Spleen (tissue), 11 donors: ENCODE measurements around the gene GIPC1. TPM values are rescaled to one million over a fixed set of nuclear protein-coding genes. Genes with fewer than 3 reads are reported as not detected.

Source experiments
- DNase-seq: peaks from one replicate; pipeline ENCODE4 v3.0.0-alpha.2; 2020
- H3K27ac ChIP-seq, 8 donors: fragments of 200-600 bp; sonication (generic) in 7 of 8; 1 replicate in 4 of 8; 2 replicates in 4 of 8; pipeline versions ENCODE4 v1.5.0 to v1.8.0; 2016 to 2021; ENCODE audit warnings: inconsistent platforms in 4 of 8, mild to moderate bottlenecking in 4 of 8, moderate library complexity in 1 of 8
- H3K27me3 ChIP-seq, 7 donors: fragments of 200-600 bp; sonication (generic) in 6 of 7; replicated peaks in 1 of 7; 1 replicate in 4 of 7; 2 replicates in 3 of 7; pipeline versions ENCODE4 v1.5.0 to v1.8.0; 2016 to 2021; ENCODE audit warnings: inconsistent platforms in 3 of 7, mild to moderate bottlenecking in 1 of 7
- H3K36me3 ChIP-seq, 6 donors: fragments of 200-600 bp; sonication (generic) in 5 of 6; 1 replicate in 4 of 6; 2 replicates in 2 of 6; pipeline versions ENCODE4 v1.5.0 to v1.8.0; 2016 to 2021; ENCODE audit warnings: inconsistent platforms in 2 of 6
- H3K4me1 ChIP-seq, 6 donors: fragments of 200-600 bp; sonication (generic) in 5 of 6; 1 replicate in 3 of 6; 2 replicates in 3 of 6; pipeline versions ENCODE4 v1.5.0 to v1.8.0; 2016 to 2021; ENCODE audit warnings: inconsistent platforms in 3 of 6
- H3K4me3 ChIP-seq, 8 donors: fragments of 200-600 bp; sonication (generic) in 7 of 8; 1 replicate in 4 of 8; 2 replicates in 4 of 8; pipeline versions ENCODE4 v1.5.0 to v1.8.0; 2016 to 2021; ENCODE audit warnings: inconsistent platforms in 4 of 8, mild to moderate bottlenecking in 4 of 8, moderate library complexity in 2 of 8
- H3K9me3 ChIP-seq, 8 donors: fragments of 200-600 bp; sonication (generic) in 7 of 8; 1 replicate in 4 of 8; 2 replicates in 4 of 8; pipeline versions ENCODE4 v1.5.0 to v1.8.0; 2016 to 2021; ENCODE audit warnings: inconsistent platforms in 4 of 8
- POLR2A ChIP-seq, 3 donors: fragments of 450-650 bp; IDR thresholded peaks; one replicate each; pipeline ENCODE4 v1.5.1; 2017; ENCODE audit warnings: antibody characterized with exemption in 3 of 3, mild to moderate bottlenecking in 1 of 3
- POLR2AphosphoS5 ChIP-seq, 3 donors: sonication (generic); formaldehyde crosslinking; IDR thresholded peaks; one replicate each; pipeline ENCODE4 v1.5.1; 2017; ENCODE audit warnings: antibody characterized with exemption in 3 of 3
- WGBS, 5 donors: extraction: QIAGEN DNeasy Blood & Tissue Kit in 3 of 5; methylation state at CpG; one replicate each; pipeline versions ENCODE4 v1.1.5 to v1.1.7; 2013 to 2018; 5-methylcytosine and 5-hydroxymethylcytosine counted together
- intact Hi-C: fragments of 100-400 bp; cut with DNase I; formaldehyde crosslinking; loops from one replicate; pipeline ENCODE4 v1.15.0; 2023; ENCODE audit warnings: low total_unique reads
- polyA plus RNA-seq, 3 donors: library from polyadenylated mRNA; stranded (reverse); fragments of 200-250 nt; gene quantifications; one replicate each; pipeline ENCODE4 v1.2.1, GENCODE V29; 2013
- total RNA-seq, 7 donors: library from RNA; depleted of rRNA in 3 of 7; stranded (reverse); fragments of >200 nt in 3 of 7; fragmentation: NEBNext Ultra II Directional in 4 of 7; extraction: Animal tissue kit (Norgen Biotek cat#: 25700) in 4 of 7; gene quantifications; one replicate each; pipeline versions ENCODE4 v1.1.0 to v1.2.1, GENCODE V29; 2016 to 2021
- TF ChIP-seq, protein P1 (sequence below), 11 experiments: fragments of 200-600 bp in 7 of 11; fragments of 450-650 bp in 4 of 11; sonication (generic) in 4 of 11; IDR thresholded peaks in 8 of 11; conservative IDR thresholded peaks in 3 of 11; 1 replicate in 7 of 11; 2 replicates in 4 of 11; pipeline versions ENCODE4 v1.4.0 to v1.8.0; 2016 to 2021; ENCODE audit warnings: antibody characterized with exemption in 11 of 11, inconsistent platforms in 4 of 11, mild to moderate bottlenecking in 1 of 11
- donor health status: healthy with polysubstance abuse.
- donor health status: DM: no; HTN: no; CAD: no; lungs with moderate emphysema.
- donor health status: DM: no; HTN: no; CAD: no.
- donor health status: Bipolar disorder and iron deficiency.
- donor health status: healthy.
- donor health status: DM: no; HTN: no; CAD: no.
- donor health status: DM: yes; HTN: yes; CAD: no.

Gene GIPC1
- total and polyA plus RNA-seq, 10 donors = 17.1 to 58.1 (median 30.7) TPM

DNA sequence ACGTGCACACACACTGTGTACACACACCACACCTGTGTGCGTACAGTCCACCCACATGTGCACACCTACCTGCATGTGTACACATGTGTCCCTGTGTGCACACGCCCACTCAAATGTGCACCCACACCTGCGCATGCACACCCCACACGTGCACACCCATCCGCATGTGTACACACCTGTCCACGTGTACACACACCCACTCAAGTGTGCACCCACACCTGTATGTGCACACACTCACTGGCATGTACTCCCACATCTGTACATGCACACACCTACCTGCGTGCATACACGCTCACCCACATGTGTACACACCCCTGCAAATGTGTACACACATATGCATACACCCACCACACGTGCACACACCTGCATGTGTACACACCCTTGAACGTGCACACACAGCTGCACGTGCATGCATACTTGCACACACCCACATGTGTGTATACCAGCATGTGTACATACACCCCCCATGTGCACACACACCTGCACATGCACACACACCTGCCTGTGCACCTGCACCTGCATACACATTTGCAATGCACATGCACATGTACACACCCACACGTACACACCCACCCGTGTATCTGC, 52.2 kb downstream of the GIPC1 start:
- Histone ChIP-seq H3K27me3 (no peaks in the 10 kb centered on the region), H3K4me1 (peaks cover 25 to 63% (median 32%) of the 10 kb centered on the region in 6 donors), H3K27ac (no peak overlapping the region), H3K36me3 (peaks cover 6 to 82% (median 78%) of the 10 kb centered on the region in 6 donors), H3K4me3 (no peak overlapping the region), H3K9me3 (no peaks in the 10 kb centered on the region)
- 91 to 97% (median 96%) methylated on average over 14 of the region's 14 CpGs for WGBS, 5 donors
- no peak for DNase-seq
- TF ChIP-seq, protein P1, sequence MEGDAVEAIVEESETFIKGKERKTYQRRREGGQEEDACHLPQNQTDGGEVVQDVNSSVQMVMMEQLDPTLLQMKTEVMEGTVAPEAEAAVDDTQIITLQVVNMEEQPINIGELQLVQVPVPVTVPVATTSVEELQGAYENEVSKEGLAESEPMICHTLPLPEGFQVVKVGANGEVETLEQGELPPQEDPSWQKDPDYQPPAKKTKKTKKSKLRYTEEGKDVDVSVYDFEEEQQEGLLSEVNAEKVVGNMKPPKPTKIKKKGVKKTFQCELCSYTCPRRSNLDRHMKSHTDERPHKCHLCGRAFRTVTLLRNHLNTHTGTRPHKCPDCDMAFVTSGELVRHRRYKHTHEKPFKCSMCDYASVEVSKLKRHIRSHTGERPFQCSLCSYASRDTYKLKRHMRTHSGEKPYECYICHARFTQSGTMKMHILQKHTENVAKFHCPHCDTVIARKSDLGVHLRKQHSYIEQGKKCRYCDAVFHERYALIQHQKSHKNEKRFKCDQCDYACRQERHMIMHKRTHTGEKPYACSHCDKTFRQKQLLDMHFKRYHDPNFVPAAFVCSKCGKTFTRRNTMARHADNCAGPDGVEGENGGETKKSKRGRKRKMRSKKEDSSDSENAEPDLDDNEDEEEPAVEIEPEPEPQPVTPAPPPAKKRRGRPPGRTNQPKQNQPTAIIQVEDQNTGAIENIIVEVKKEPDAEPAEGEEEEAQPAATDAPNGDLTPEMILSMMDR (IDR thresholded peaks at IDR 0.05 in 8 of 11, conservative IDR thresholded peaks at IDR 0.05 in 3 of 11) = no peak
- peak in 2 of 3 donors; percentile 40 to 53 for TF ChIP-seq POLR2AphosphoS5 (IDR thresholded peaks at IDR 0.05)
- intact Hi-C loops = no loop called here

DNA sequence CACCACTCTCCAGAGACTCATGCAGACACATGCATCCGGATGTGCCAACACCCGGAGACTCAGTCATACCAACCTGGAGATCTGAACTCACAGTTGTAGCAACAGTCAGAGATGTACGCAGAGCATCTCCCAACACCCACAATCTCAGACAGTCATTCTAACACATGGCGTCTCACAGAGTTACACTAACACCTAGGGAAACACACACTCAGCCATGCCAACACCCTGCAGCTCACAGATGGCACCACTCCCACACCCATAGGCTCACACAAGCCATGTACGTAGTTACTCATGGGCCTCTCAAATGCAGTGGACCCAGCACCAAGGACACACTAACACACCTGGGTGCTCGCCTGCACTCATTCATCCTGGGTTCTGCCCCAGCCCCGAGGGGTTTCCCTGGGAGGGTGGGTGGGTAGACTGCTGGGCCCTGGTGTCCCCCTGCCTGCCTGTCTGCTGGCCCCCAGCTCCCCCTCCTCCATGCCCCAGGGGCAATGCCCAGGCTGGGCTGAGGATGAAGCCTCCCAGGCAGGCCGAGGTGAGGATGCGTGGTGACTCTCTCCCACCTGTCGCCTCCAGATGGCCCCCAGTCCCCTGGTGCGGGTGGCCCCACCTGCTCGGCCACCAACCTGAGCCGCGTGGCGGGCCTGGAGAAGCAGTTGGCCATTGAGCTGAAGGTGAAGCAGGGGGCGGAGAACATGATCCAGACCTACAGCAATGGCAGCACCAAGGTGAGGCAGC, 52.9 kb downstream of the GIPC1 start:
- peaks cover 27 to 65% (median 38%) of the 10 kb centered on the region in 6 donors for H3K4me1 ChIP-seq
- H3K27ac ChIP-seq = peak overlapping the region in 1 of 8 donors; percentile 13
- H3K9me3 ChIP-seq = no peaks in the 10 kb centered on the region
- 94 to 98% (median 96%) methylated on average over 8 to 16 of the region's 16 CpGs for WGBS, 5 donors
- no peaks in the 10 kb centered on the region for H3K27me3 ChIP-seq
- no peak for TF ChIP-seq POLR2AphosphoS5 (IDR thresholded peaks at IDR 0.05)
- TF ChIP-seq POLR2A (IDR thresholded peaks at IDR 0.05) = no peak
- TF ChIP-seq, protein P1 (IDR thresholded peaks at IDR 0.05 in 8 of 11, conservative IDR thresholded peaks at IDR 0.05 in 3 of 11) = no peak
- intact Hi-C loops = no loop called here
- no peak overlapping the region for H3K4me3 ChIP-seq
- no peak for DNase-seq
- peaks cover 6 to 75% (median 71%) of the 10 kb centered on the region in 6 donors for H3K36me3 ChIP-seq

DNA sequence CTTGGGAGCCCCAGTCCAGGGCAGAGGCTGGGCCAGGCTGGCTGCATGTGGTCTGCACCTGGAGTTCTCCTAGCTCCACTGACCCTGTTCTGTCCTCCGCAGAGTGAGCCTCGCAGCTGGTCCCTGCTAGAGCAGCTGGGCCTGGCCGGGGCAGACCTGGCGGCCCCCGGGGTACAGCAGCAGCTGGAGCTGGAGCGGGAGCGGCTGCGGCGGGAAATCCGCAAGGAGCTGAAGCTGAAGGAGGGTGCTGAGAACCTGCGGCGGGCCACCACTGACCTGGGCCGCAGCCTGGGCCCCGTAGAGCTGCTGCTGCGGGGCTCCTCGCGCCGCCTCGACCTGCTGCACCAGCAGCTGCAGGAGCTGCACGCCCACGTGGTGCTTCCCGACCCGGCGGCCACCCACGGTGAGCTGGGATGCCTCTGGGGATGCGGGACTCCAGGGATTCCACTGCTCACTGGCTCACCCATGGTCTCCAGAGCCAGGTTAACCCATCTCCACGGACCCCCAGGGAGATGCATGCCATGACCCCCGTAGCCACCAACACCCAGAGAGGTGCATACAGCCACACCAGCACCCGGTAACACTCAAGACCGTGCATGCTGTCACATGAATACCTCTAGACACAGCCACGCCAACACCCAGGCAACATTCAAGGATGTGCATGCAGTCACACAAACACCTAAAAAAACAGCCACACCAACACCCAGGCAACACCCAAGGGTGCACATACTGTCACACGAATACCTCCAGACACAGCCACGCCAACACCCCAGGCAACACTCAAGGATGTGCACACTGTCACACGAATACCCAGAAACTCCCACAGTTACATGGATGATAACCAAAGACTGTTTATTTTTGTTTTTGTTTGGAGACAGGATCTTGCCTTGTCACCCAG, 54.6 kb downstream of the GIPC1 start:
- H3K36me3 ChIP-seq = peaks cover 6 to 73% (median 53%) of the 10 kb centered on the region in 6 donors
- WGBS, 5 donors = 86 to 91% (median 88%) methylated on average over 13 to 34 of the region's 34 CpGs
- DNase-seq = peak; percentile 76

More for the DNA sequence above, 54.6 kb downstream of the GIPC1 start:
- no peaks in the 10 kb centered on the region for H3K9me3 ChIP-seq
- TF ChIP-seq, protein P1 (IDR thresholded peaks at IDR 0.05 in 8 of 11, conservative IDR thresholded peaks at IDR 0.05 in 3 of 11) = no peak
- TF ChIP-seq POLR2AphosphoS5 (IDR thresholded peaks at IDR 0.05) = peak in 1 of 3 donors; percentile 56
- H3K4me3 ChIP-seq = peak overlapping the region in 6 of 8 donors; percentile 45 to 76 (median 49)
- peak overlapping the region in 7 of 8 donors; percentile 78 to 95 (median 92) for H3K27ac ChIP-seq
- H3K4me1 ChIP-seq = peaks cover 34 to 82% (median 53%) of the 10 kb centered on the region in 6 donors
- H3K27me3 ChIP-seq = no peaks in the 10 kb centered on the region
- intact Hi-C loops = no loop called here
